Central memory CD4-positive, alpha-beta T cell (primary cell): ENCODE data around the gene CCDC180.
"Not testable (repeated sequence)": the region's sequence is repeated elsewhere in the genome, so short reads cannot be mapped to it uniquely, and the experiment has no call there.

Source experiments
- DNase-seq: peaks from one replicate; pipeline ENCODE4 v3.0.0; 2022
- total RNA-seq, 3 experiments: gene quantifications; one replicate each; lab custom pipeline; 2026; lab: John Stamatoyannopoulos, UW

Gene CCDC180
- total RNA-seq, result 0.74 to 5.8 (median 3.3) reads per million in 3 experiments

GRCh38 chr9:97307500-97308163 lies at the start of gene CCDC180:
TSS of gene CCDC180 (plus strand) at chr9:97307659. CDS start at chr9:97308064, 405 bp downstream.
- no peak for DNase-seq

GRCh38 chr9:97259834-97260514 lies 47.5 kb upstream of the CCDC180 start:
- DNase-seq, result not testable (repeated sequence)

DNA sequence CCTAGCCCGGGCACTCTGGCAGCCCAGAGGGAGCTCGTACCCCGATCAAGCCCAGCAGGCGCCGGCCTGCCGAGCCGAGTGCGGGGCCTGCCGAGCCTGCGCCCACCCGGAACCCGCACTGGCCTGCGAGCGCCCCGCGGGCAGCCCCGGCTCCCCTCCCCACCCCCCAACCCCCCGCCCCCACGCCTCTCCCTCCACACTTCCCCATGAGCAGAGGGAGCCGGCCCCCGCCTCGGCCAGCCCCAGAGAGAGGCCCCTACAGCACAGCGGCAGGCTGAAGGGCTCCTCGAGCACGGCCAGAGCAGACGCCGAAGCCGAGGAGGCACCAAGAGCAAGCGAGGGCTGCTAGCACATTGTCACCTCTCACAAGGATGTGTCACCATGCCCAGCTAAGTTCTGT lies 36.2 kb upstream of the CCDC180 start:
- no peak for DNase-seq

DNA sequence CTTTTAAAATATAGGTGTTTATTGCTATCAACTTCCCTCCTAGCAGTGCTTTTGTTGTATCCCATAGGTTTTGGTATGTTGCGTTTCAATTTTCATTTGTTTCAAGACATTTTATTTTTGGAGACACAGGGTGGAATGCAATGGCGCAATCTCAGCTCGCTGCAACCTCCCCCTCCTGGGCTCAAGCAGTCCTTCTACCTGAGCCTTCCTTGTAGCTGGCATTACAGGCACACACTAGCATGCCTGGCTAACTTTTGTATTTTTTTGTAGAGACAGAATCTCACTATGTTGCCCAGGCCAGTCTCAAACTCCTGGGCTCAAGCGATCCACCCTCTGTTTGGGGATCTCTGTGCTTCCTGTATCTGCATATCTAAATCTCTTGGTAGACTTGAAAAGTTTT lies 35.4 kb upstream of the CCDC180 start:
- DNase-seq, result no peak

GRCh38 chr9:97276310-97276852 lies 31.1 kb upstream of the CCDC180 start:
- no peak for DNase-seq

DNA sequence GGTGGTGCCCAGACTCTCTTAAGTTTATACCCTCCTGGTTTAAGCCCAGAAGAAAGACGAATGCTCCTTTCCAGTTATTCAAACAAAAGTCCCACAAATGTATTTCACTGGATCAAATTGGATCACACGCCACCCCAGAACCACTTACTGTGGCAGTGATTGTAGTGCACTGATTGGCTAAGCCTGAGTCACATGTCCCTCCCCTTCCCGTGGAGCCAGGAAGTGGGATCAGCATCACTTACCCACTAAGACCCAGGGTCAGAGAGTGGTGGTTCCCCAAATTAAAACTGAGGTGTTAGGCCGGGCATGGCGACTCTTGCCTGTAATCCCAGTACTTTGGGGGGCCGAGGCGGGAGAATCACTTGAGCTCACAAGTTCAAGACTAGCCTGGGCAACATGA lies 29.5 kb upstream of the CCDC180 start:
- DNase-seq, result no peak

DNA sequence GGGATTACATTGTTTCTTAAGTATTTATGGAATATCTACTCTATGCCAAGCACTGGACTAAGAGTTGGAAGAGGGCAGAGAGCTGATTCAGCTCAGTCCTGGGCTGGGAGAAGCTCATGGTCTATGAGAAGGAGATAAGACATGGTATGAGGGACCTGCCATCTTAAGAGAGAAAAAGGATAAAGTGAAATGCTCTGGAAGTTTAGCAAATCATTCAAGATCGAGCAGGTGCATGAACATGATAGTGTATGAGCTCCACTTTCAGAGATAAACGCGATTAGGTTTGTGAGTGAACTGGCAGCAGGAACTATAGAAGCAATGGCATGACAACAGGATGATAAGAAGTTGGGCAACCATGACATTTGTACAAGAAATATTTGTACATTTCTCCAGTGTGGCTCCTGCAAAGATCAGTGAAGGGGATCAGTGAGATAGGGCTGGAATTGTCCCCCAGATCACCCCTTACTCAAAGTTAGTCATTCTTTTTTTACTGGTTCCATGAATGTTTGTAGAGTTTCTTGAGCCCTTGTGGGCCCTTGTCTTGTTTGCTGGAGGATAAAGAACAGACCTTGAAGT lies 26.6 kb upstream of the CCDC180 start:
- no peak for DNase-seq

GRCh38 chr9:97283768-97284167 lies 23.7 kb upstream of the CCDC180 start:
- no peak for DNase-seq

- DNase-seq, result no peak
Observed at GRCh38 chr9:97284798-97285197, 22.7 kb upstream of the CCDC180 start.

DNA sequence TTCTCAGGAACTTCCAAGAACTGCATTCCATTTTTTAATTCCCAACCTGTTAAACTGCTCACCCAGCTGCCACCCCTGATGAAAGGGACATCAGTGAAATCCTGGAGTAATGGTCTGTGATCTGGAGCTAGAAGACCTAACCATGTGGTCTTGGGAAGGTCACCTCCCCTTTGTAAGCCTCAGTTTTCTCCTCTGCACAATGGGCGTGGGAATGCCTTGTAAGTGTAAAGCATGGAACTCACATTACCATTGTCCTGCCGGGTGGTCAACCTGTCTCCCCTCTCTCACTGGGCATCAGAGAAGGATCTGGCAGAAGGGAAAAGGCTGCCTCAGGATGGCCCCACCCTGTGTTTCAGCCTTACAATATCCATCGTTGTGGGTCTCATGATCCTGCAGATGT lies 15.3 kb upstream of the CCDC180 start:
- no peak for DNase-seq

DNA sequence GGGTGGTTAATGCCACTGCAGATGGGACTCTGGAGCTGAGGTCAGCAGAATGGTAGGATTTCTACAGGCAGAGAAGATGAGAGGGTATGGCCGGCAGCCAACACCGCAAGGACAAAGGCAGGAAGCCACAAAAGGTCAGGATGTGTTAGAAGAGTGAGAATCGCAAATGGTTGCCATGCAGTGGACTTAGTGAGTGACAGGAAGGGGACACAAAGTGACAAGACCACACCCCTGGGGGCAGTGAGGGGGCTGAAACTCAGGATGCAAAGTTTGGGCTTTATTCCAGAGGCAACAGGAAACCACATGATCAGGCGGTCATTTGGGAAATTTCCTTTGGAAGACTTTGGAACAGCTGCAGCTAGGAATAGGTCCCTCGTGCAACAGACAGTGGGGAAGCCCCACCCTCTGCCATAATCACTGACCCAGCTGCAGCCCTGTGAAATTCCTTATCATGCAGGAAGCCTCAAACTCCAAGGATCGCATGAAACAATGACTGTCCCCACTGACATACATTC lies 14.2 kb upstream of the CCDC180 start:
- no peak for DNase-seq

DNA sequence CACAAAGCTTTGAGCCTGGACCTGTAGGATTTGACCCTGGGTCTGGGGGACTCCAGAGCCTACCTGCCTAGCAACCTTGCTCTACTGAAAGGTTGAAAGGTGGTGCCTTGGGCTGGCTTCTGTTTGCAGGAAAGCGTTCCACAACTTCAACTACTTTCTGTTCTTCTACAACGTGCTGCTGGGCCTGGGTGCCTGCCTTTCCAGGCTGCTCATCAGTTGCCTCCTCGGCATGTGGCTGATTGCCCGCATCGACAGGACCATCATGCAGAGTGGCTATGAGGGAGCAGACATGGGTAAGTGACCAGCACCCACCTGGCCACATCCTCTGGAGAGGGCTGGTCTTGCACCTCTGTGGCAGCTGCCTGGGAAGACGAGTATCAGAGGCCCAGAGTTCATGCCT lies 13.6 kb upstream of the CCDC180 start:
- DNase-seq, result no peak

DNA sequence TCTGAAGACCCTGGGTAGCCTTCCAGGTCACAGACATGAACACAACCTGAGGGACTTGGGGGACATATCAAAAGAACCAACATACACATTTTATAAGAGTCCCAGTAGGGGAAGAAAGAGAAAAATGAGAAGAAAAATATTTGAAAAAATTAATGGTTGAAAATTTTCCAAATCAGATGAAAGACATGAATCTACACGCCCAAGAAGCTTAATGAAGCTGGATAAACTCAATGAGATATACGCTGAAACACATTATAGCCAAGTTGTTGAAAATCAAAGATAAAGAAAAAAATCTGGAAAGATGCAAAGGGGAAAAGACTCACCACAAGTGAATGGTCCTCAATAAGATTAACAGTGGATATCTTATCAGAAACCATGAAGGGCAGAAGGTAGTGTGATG lies 9.6 kb upstream of the CCDC180 start:
- DNase-seq, result no peak

- DNase-seq, result no peak
Observed at GRCh38 chr9:97299809-97300414, 7.5 kb upstream of the CCDC180 start.

GRCh38 chr9:97300586-97300985 lies 6.9 kb upstream of the CCDC180 start:
- no peak for DNase-seq

- DNase-seq, result no peak
Observed at GRCh38 chr9:97301974-97302373, 5.5 kb upstream of the CCDC180 start.

- no peak for DNase-seq
Observed at GRCh38 chr9:97304586-97304985, 2.9 kb upstream of the CCDC180 start.

DNA sequence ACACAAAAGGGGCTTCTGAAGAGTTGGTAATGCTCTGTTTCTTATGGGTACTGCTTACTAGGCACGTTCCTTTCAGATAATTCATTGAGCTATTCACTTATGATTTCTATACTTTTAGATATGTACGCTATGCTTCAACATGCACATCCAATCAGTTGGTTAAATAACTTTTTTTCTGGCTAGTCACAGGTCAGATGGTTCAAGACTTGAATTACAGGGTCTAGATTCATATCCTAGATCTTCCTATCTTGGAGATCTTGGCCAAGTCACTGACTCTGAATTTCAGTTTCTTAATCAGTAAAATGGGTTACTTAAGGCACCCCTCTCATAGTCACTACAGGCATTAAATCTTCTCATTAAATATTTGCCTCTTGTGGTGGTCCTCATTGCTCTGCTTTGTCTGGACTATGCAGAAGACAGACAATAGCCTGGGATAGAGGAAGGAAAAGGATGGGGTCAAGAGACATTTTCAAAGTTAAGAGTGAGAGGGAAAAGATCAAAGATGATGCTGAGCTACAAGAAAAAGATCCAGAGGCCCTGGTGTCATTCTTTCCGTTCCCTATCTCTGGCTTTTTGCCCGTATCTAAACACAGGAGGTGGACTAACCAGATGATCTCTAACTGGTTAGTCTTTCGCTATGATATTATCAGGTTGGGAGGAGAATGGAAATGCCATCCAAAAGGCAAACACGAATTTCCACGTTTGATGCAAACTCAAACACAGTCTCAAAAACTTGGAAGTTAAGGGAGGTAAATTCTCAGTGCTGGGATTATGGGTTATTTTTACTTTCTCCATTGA lies 1.8 kb upstream of the CCDC180 start:
- DNase-seq, result no peak

DNA sequence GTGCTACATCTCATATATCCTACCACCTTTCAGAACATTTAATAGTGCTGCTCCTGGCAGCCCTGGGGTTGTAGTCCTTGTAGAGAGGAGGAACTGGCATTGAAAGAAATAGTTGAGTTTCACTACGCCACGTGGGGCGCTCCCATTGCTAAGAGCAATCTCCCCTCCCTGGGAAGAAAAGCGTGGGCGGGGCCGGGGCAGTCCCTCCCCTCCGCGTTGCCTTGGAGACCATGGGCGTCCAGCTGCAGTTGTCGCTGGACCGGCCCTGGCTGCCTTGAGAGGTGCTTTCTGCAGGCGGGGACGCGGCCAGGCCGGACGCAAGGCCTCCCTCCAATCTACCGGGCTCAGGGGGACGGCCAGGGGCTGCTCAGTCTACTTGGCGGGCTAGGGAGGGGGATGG lies 368 bp upstream of the CCDC180 start:
- no peak for DNase-seq

GRCh38 chr9:97309260-97309659 lies 1.8 kb downstream of the CCDC180 start:
- no peak for DNase-seq

DNA sequence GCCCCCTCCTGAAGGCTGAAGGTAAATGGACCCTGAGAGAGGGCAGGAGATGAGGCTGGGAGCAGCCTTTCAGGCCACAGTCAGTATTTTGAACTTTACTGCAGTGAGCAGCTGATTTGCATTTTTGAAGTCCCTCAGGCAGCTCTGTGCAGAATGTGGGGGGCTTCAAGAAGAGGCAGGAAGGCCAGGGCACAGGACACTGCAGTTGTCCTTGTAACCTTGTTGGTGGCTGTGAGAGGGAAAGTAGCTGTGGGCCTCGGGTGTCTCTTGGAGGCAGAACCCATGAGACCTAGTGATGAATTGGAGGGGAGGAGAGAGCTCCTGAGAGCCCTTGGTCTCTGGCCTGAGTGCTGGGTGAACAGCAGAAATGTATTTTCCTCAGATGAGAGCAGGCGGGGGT lies 2.6 kb downstream of the CCDC180 start:
- no peak for DNase-seq

GRCh38 chr9:97310896-97311295 lies 3.4 kb downstream of the CCDC180 start:
- no peak for DNase-seq
